Measurements from ENCODE around the gene HTRA3. TPM values are rescaled to one million over a fixed set of nuclear protein-coding genes. Genes with fewer than 3 reads are reported as not detected.

Gene HTRA3
- total RNA-seq, 1 experiment from 2014 or later: 2.8 TPM

- H3K4me2 ChIP-seq (ENCODE audit: low read length): no peak overlapping the region
- H3K79me2 ChIP-seq (ENCODE audit: low read length): no peaks in the 10 kb centered on the region
- ChIA-PET CTCF (no interaction called here), POLR2A (ENCODE audit: unreplicated experiment) (no interaction called here)
- H3K36me3 ChIP-seq (ENCODE audit: low read depth, low read length): no peaks in the 10 kb centered on the region
- H3K27me3 ChIP-seq (ENCODE audit: low read length): no peaks in the 10 kb centered on the region
- no peak for TF ChIP-seq EZH2 (IDR thresholded peaks at IDR 0.05; ENCODE audit: low read length, unreplicated experiment)
- no peak for TF ChIP-seq EZH2phosphoT487 (IDR thresholded peaks at IDR 0.05; ENCODE audit: borderline replicate concordance, low read length)
- TF ChIP-seq, protein P1, sequence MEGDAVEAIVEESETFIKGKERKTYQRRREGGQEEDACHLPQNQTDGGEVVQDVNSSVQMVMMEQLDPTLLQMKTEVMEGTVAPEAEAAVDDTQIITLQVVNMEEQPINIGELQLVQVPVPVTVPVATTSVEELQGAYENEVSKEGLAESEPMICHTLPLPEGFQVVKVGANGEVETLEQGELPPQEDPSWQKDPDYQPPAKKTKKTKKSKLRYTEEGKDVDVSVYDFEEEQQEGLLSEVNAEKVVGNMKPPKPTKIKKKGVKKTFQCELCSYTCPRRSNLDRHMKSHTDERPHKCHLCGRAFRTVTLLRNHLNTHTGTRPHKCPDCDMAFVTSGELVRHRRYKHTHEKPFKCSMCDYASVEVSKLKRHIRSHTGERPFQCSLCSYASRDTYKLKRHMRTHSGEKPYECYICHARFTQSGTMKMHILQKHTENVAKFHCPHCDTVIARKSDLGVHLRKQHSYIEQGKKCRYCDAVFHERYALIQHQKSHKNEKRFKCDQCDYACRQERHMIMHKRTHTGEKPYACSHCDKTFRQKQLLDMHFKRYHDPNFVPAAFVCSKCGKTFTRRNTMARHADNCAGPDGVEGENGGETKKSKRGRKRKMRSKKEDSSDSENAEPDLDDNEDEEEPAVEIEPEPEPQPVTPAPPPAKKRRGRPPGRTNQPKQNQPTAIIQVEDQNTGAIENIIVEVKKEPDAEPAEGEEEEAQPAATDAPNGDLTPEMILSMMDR (conservative IDR thresholded peaks at IDR 0.05; ENCODE audit: low read depth, low read length): no peak
- H3K4me1 ChIP-seq (ENCODE audit: insufficient read depth, low read length): peaks cover 13% of the 10 kb centered on the region
- no peak overlapping the region for H3K9ac ChIP-seq (ENCODE audit: low read length)
- no peak for DNase-seq
- no peak for ATAC-seq
- no peak overlapping the region for H3K4me3 ChIP-seq (ENCODE audit: low read length)
- no peak overlapping the region for H2AFZ ChIP-seq (ENCODE audit: low read length)
- no peaks in the 10 kb centered on the region for H3K9me2 ChIP-seq (replicated peaks; ENCODE audit: low read length)
- H3F3A ChIP-seq (ENCODE audit: low read length, unreplicated experiment): no peaks in the 10 kb centered on the region
- no TSS peak for BruUV-seq (replicated peaks)
- H4K20me1 ChIP-seq (ENCODE audit: low read length): no peaks in the 10 kb centered on the region
- H3K27ac ChIP-seq (ENCODE audit: low read length): no peak overlapping the region
- intact Hi-C loops (cut with micrococcal nuclease): no loop called here
- H3K9me3 ChIP-seq (ENCODE audit: low read length): no peaks in the 10 kb centered on the region
These were observed 45.1 kb upstream of the HTRA3 start for GRCh38 chr4:8224267-8224974.

GRCh38 chr4:8224975-8225625, 44.5 kb upstream of the HTRA3 start:
- POLR2A ChIA-PET (ENCODE audit: unreplicated experiment): no interaction called here
- BruUV-seq (replicated peaks): no TSS peak
- Histone ChIP-seq H3K9ac (ENCODE audit: low read length) (no peak overlapping the region), H3K4me3 (ENCODE audit: low read length) (no peak overlapping the region), H2AFZ (ENCODE audit: low read length) (no peak overlapping the region), H3K36me3 (ENCODE audit: low read depth, low read length) (no peaks in the 10 kb centered on the region), H3K4me2 (ENCODE audit: low read length) (no peak overlapping the region), H3K4me1 (ENCODE audit: insufficient read depth, low read length) (peaks cover 13% of the 10 kb centered on the region), H3F3A (ENCODE audit: low read length, unreplicated experiment) (no peaks in the 10 kb centered on the region), H3K9me2 (replicated peaks; ENCODE audit: low read length) (no peaks in the 10 kb centered on the region), H3K27me3 (ENCODE audit: low read length) (no peaks in the 10 kb centered on the region), H3K27ac (ENCODE audit: low read length) (no peak overlapping the region), H3K9me3 (ENCODE audit: low read length) (no peaks in the 10 kb centered on the region), H3K79me2 (ENCODE audit: low read length) (no peaks in the 10 kb centered on the region), H4K20me1 (ENCODE audit: low read length) (no peaks in the 10 kb centered on the region)
- TF ChIP-seq, protein P1 (conservative IDR thresholded peaks at IDR 0.05; ENCODE audit: low read depth, low read length): no peak
- TF ChIP-seq EZH2 (IDR thresholded peaks at IDR 0.05; ENCODE audit: low read length, unreplicated experiment): no peak
- ATAC-seq (no peak), DNase-seq (no peak)
- intact Hi-C loops (cut with micrococcal nuclease): no loop called here
- CTCF ChIA-PET: no interaction called here
